ENCODE data around the gene VPS13C.

DNA sequence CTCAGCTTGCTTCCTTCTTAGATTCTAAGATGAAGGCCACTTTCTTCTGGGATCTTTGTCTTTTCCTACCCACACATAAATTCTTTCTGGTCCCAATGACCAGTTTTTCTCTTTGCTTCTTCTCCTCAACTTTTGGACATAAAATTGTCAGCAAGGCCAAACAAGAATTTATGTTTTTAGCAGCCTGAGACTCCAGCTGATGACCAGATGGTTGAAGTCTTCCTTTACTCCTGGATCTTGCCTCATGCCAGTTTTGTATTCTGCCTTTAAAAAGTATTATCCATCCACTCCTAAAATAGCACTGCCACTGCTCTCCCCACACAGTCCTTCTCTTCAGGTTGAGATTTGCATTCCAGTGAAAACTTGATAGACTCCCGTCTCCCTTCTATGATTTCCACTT, 236.0 kb downstream of the VPS13C start:
- TF ChIP-seq POLR2AphosphoS5 (IDR thresholded peaks at IDR 0.05; ENCODE audit: low read depth, low read length): no peak
- no peak for TF ChIP-seq TAF1 (IDR thresholded peaks at IDR 0.05; ENCODE audit: borderline replicate concordance, insufficient read depth, low read length)

Data from PFSK-1 (cell line).